Epithelial cell of esophagus (primary cell): Measurements from ENCODE around the gene TAF3.

Experiments used
- DNase-seq: peaks from one replicate; pipeline ENCODE4 v3.0.0; 2010; ENCODE audit warnings: low read depth
- H3K4me3 ChIP-seq: 2 replicates; pipeline ENCODE4 v1.5.1; 2011; ENCODE audit warnings: mild to moderate bottlenecking, low read length, control low read depth
- CTCF ChIP-seq: IDR thresholded peaks from 2 replicates; pipeline ENCODE4 v1.5.1; 2011; ENCODE audit warnings: low read depth, mild to moderate bottlenecking, low read length, control low read depth, inconsistent platforms; ENCODE audit not compliant: insufficient read depth; ENCODE audit errors: missing control alignments

Gene TAF3

GRCh38 chr10:7787857-7788638 lies 30.3 kb upstream of the TAF3 start, which contains the start of the genes ATP5F1C and KIN:
ATP5F1C (plus strand) TSS chr10:7788177; CDS start chr10:7788208, 31 bp downstream.
KIN (minus strand) TSS chr10:7787993; CDS start chr10:7787933, 60 bp downstream.
- peak; percentile 96 for DNase-seq
- TF ChIP-seq CTCF = no peak
- peak within 1 kb of the TSS; percentile 88 for H3K4me3 ChIP-seq

GRCh38 chr10:7788639-7789286 lies 29.5 kb upstream of the TAF3 start:
- peak; percentile 47 for DNase-seq
- no peak for TF ChIP-seq CTCF
- H3K4me3 ChIP-seq = peak overlapping the region; percentile 88

- H3K4me3 ChIP-seq = peak overlapping the region; percentile 88
- no peak for TF ChIP-seq CTCF
- peak; percentile 24 for DNase-seq
Observed at GRCh38 chr10:7789390-7789789, 28.9 kb upstream of the TAF3 start.

- no peak for TF ChIP-seq CTCF
- no peak overlapping the region for H3K4me3 ChIP-seq
- no peak for DNase-seq
Observed at GRCh38 chr10:7792541-7792940, 25.8 kb upstream of the TAF3 start.

GRCh38 chr10:7794251-7795026 lies 23.9 kb upstream of the TAF3 start:
- no peak for TF ChIP-seq CTCF
- no peak for DNase-seq
- no peak overlapping the region for H3K4me3 ChIP-seq

GRCh38 chr10:7795605-7796004 lies 22.7 kb upstream of the TAF3 start:
- no peak for DNase-seq

More at GRCh38 chr10:7795605-7796004, 22.7 kb upstream of the TAF3 start:
- no peak overlapping the region for H3K4me3 ChIP-seq
- no peak for TF ChIP-seq CTCF
